ENCODE results near the gene STAT5A. TPM values are rescaled to one million over a fixed set of nuclear protein-coding genes. Genes with fewer than 3 reads are reported as not detected.

Gene STAT5A
- total RNA-seq, 1 experiment from 2014 or later: 6.6 TPM

GRCh38 chr17:42347606-42348005 is 59.3 kb downstream of the STAT5A start (continued):
- TF ChIP-seq, protein P1, sequence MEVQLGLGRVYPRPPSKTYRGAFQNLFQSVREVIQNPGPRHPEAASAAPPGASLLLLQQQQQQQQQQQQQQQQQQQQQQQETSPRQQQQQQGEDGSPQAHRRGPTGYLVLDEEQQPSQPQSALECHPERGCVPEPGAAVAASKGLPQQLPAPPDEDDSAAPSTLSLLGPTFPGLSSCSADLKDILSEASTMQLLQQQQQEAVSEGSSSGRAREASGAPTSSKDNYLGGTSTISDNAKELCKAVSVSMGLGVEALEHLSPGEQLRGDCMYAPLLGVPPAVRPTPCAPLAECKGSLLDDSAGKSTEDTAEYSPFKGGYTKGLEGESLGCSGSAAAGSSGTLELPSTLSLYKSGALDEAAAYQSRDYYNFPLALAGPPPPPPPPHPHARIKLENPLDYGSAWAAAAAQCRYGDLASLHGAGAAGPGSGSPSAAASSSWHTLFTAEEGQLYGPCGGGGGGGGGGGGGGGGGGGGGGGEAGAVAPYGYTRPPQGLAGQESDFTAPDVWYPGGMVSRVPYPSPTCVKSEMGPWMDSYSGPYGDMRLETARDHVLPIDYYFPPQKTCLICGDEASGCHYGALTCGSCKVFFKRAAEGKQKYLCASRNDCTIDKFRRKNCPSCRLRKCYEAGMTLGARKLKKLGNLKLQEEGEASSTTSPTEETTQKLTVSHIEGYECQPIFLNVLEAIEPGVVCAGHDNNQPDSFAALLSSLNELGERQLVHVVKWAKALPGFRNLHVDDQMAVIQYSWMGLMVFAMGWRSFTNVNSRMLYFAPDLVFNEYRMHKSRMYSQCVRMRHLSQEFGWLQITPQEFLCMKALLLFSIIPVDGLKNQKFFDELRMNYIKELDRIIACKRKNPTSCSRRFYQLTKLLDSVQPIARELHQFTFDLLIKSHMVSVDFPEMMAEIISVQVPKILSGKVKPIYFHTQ (CRISPR knock-in tag; IDR thresholded peaks at IDR 0.05): no peak

DNA sequence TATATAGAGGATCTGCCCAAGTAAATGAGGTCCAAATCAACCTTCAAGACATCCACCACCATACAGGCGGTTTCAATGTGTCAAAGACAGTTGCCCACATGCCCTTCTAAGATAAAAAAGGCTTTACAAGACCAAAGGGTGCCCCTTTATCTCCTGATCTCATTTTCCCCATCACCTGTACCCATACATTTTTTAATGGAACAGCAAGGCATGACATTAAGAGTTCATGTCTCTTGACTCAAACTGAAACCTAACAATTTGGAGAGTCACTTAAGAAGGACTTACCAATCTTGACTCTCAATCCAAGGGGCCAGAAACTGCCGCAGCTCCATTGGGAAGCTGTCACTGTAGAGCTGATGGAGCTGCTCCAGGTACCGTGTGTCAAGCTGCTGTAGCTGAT is 59.8 kb downstream of the STAT5A start:
- ChIA-PET POLR2A (interaction anchor here (0.5 to 1.0 kb wide), 2 partner anchors 16 to 19 kb away, joined by 3 read pairs; no protein-coding TSS in a partner anchor), CTCF (interaction anchor here (1.4 kb wide), 1 partner anchor 58 kb away, joined by 5 read pairs; no protein-coding TSS in a partner anchor)
- no peaks in the 10 kb centered on the region for H3K27me3 Mint-ChIP-seq (ENCODE audit: low read depth)
- peaks cover 23% of the 10 kb centered on the region for H3K4me1 Mint-ChIP-seq
- ATAC-seq (no peak), DNase-seq (ENCODE audit: low spot score) (no peak)
- peaks cover 37% of the 10 kb centered on the region for H3K36me3 Mint-ChIP-seq
- peak overlapping the region; percentile 75; the same call in 1 of the 2 replicates for H3K27ac Mint-ChIP-seq
- H3K9me3 Mint-ChIP-seq: no peaks in the 10 kb centered on the region
- H3K4me3 Mint-ChIP-seq: no peak overlapping the region
- TF ChIP-seq RORB (CRISPR knock-in tag; IDR thresholded peaks at IDR 0.05): no peak
- no peak for TF ChIP-seq CBFB (CRISPR knock-in tag; IDR thresholded peaks at IDR 0.05; ENCODE audit: low read depth)
- no peak for TF ChIP-seq GTF2I (CRISPR knock-in tag; conservative IDR thresholded peaks at IDR 0.05)
- TF ChIP-seq, protein P2, sequence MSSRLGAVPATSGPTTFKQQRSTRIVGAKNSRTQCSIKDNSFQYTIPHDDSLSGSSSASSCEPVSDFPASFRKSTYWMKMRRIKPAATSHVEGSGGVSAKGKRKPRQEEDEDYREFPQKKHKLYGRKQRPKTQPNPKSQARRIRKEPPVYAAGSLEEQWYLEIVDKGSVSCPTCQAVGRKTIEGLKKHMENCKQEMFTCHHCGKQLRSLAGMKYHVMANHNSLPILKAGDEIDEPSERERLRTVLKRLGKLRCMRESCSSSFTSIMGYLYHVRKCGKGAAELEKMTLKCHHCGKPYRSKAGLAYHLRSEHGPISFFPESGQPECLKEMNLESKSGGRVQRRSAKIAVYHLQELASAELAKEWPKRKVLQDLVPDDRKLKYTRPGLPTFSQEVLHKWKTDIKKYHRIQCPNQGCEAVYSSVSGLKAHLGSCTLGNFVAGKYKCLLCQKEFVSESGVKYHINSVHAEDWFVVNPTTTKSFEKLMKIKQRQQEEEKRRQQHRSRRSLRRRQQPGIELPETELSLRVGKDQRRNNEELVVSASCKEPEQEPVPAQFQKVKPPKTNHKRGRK (CRISPR knock-in tag; IDR thresholded peaks at IDR 0.05; ENCODE audit: borderline replicate concordance): no peak
- TF ChIP-seq HMGA2 (CRISPR knock-in tag; IDR thresholded peaks at IDR 0.05): no peak
- TF ChIP-seq, protein P3, sequence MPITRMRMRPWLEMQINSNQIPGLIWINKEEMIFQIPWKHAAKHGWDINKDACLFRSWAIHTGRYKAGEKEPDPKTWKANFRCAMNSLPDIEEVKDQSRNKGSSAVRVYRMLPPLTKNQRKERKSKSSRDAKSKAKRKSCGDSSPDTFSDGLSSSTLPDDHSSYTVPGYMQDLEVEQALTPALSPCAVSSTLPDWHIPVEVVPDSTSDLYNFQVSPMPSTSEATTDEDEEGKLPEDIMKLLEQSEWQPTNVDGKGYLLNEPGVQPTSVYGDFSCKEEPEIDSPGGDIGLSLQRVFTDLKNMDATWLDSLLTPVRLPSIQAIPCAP (CRISPR knock-in tag; IDR thresholded peaks at IDR 0.05): no peak
- TF ChIP-seq, protein P4, sequence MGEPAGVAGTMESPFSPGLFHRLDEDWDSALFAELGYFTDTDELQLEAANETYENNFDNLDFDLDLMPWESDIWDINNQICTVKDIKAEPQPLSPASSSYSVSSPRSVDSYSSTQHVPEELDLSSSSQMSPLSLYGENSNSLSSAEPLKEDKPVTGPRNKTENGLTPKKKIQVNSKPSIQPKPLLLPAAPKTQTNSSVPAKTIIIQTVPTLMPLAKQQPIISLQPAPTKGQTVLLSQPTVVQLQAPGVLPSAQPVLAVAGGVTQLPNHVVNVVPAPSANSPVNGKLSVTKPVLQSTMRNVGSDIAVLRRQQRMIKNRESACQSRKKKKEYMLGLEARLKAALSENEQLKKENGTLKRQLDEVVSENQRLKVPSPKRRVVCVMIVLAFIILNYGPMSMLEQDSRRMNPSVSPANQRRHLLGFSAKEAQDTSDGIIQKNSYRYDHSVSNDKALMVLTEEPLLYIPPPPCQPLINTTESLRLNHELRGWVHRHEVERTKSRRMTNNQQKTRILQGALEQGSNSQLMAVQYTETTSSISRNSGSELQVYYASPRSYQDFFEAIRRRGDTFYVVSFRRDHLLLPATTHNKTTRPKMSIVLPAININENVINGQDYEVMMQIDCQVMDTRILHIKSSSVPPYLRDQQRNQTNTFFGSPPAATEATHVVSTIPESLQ (CRISPR knock-in tag; IDR thresholded peaks at IDR 0.05): no peak
- TF ChIP-seq JAZF1 (CRISPR knock-in tag; IDR thresholded peaks at IDR 0.05): no peak
- TF ChIP-seq NR1H2 (CRISPR knock-in tag; IDR thresholded peaks at IDR 0.05): no peak
- TF ChIP-seq NR2C2 (CRISPR knock-in tag; IDR thresholded peaks at IDR 0.05): no peak
- no peak for TF ChIP-seq ZNF532 (CRISPR knock-in tag; IDR thresholded peaks at IDR 0.05; ENCODE audit: borderline replicate concordance)
- TF ChIP-seq, protein P1 (CRISPR knock-in tag; IDR thresholded peaks at IDR 0.05): no peak
- TF ChIP-seq, protein P5, sequence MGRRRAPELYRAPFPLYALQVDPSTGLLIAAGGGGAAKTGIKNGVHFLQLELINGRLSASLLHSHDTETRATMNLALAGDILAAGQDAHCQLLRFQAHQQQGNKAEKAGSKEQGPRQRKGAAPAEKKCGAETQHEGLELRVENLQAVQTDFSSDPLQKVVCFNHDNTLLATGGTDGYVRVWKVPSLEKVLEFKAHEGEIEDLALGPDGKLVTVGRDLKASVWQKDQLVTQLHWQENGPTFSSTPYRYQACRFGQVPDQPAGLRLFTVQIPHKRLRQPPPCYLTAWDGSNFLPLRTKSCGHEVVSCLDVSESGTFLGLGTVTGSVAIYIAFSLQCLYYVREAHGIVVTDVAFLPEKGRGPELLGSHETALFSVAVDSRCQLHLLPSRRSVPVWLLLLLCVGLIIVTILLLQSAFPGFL (CRISPR knock-in tag; IDR thresholded peaks at IDR 0.05; ENCODE audit: borderline replicate concordance): no peak
- TF ChIP-seq, protein P6, sequence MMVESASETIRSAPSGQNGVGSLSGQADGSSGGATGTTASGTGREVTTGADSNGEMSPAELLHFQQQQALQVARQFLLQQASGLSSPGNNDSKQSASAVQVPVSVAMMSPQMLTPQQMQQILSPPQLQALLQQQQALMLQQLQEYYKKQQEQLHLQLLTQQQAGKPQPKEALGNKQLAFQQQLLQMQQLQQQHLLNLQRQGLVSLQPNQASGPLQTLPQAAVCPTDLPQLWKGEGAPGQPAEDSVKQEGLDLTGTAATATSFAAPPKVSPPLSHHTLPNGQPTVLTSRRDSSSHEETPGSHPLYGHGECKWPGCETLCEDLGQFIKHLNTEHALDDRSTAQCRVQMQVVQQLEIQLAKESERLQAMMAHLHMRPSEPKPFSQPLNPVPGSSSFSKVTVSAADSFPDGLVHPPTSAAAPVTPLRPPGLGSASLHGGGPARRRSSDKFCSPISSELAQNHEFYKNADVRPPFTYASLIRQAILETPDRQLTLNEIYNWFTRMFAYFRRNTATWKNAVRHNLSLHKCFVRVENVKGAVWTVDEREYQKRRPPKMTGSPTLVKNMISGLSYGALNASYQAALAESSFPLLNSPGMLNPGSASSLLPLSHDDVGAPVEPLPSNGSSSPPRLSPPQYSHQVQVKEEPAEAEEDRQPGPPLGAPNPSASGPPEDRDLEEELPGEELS (CRISPR knock-in tag; IDR thresholded peaks at IDR 0.05): no peak
- no peak for TF ChIP-seq RELA (CRISPR knock-in tag; IDR thresholded peaks at IDR 0.05; ENCODE audit: borderline replicate concordance)
- TF ChIP-seq ZNF138 (CRISPR knock-in tag; conservative IDR thresholded peaks at IDR 0.05): no peak
- no peak for TF ChIP-seq ZNF263 (CRISPR knock-in tag; IDR thresholded peaks at IDR 0.05; ENCODE audit: low read depth)

Data from WTC11 (cell line).